C4-2B (cell line): ENCODE results near the gene SLC9A9.

Experiments
- H3K27ac ChIP-seq: fragments of 450-650 bp; 2 replicates; pipeline ENCODE4 v1.5.1; 2017
- CTCF ChIP-seq: fragments of 450-650 bp; conservative IDR thresholded peaks from 2 replicates; pipeline ENCODE4 v1.5.1; 2017; ENCODE audit warnings: mild to moderate bottlenecking
- ZFX ChIP-seq: fragments of 450-650 bp; IDR thresholded peaks from 2 replicates; pipeline ENCODE4 v1.6.1; 2017

SLC9A9 gene

GRCh38 chr3:143428294-143428693 lies 420.0 kb downstream of the SLC9A9 start:
- no peak for TF ChIP-seq ZFX
- no peak for TF ChIP-seq CTCF
- no peak overlapping the region for H3K27ac ChIP-seq

GRCh38 chr3:143427631-143428030 lies 420.6 kb downstream of the SLC9A9 start:
- no peak for TF ChIP-seq ZFX
- no peak for TF ChIP-seq CTCF
- H3K27ac ChIP-seq, result no peak overlapping the region

GRCh38 chr3:143424874-143425273 lies 423.4 kb downstream of the SLC9A9 start:
- H3K27ac ChIP-seq, result no peak overlapping the region
- TF ChIP-seq ZFX, result no peak
- no peak for TF ChIP-seq CTCF

GRCh38 chr3:143421556-143421955 lies 426.7 kb downstream of the SLC9A9 start:
- no peak for TF ChIP-seq CTCF
- TF ChIP-seq ZFX, result no peak
- H3K27ac ChIP-seq, result no peak overlapping the region

GRCh38 chr3:143419611-143420010 lies 428.7 kb downstream of the SLC9A9 start:
- TF ChIP-seq CTCF (no peak), ZFX (no peak)
- no peak overlapping the region for H3K27ac ChIP-seq

GRCh38 chr3:143418391-143418790 lies 429.9 kb downstream of the SLC9A9 start:
- no peak overlapping the region for H3K27ac ChIP-seq
- TF ChIP-seq ZFX (no peak), CTCF (no peak)

- TF ChIP-seq CTCF, result no peak
- TF ChIP-seq ZFX, result no peak
These were observed 432.0 kb downstream of the SLC9A9 start for GRCh38 chr3:143416229-143416628.

More at GRCh38 chr3:143416229-143416628, 432.0 kb downstream of the SLC9A9 start:
- H3K27ac ChIP-seq, result no peak overlapping the region
